ENCODE data around the gene LEF1.

The LEF1 gene

DNA sequence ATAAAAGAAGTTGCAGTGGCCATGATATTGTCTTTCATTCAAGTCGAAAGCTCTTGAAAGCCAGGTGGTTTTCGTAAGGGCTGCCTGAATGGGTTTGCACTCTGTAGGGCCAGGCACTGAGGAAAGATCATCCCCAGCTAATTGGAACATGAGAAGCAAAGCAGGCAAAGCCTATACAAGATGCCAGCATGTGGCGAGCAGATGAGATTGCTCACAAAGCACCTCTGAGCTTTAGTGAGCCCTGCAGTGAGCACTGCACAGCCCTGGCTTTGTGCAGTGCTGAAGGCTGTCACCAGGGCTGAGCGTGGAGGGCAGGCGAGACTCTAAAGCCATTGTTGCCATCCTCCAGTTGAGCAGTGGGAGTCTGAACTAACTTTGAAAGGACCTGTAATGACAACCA lies 125.2 kb downstream of the LEF1 start:
- Histone ChIP-seq H3K9ac (ENCODE audit: low read depth in 1 of 2, low read length in 2 of 2) (no peak overlapping the region), H3K9me3 (ENCODE audit: control insufficient read depth in 1 of 2, low read length in 2 of 2) (no peaks in the 10 kb centered on the region), H3K36me3 (ENCODE audit: control insufficient read depth in 1 of 2, insufficient read depth in 2 of 2, low read length in 2 of 2) (no peaks in the 10 kb centered on the region), H3K4me1 (ENCODE audit: control insufficient read depth in 1 of 2, insufficient read depth in 2 of 2, low read length in 2 of 2) (peaks cover 0 to 7% of the 10 kb centered on the region in 2 donors), H3K4me3 (ENCODE audit: low read depth in 1 of 2, low read length in 2 of 2) (no peak overlapping the region), H3K27me3 (ENCODE audit: control insufficient read depth in 1 of 2, insufficient read depth in 2 of 2, low read length in 2 of 2) (no peaks in the 10 kb centered on the region), H3K27ac (ENCODE audit: low read depth, low read length) (no peak overlapping the region)

DNA sequence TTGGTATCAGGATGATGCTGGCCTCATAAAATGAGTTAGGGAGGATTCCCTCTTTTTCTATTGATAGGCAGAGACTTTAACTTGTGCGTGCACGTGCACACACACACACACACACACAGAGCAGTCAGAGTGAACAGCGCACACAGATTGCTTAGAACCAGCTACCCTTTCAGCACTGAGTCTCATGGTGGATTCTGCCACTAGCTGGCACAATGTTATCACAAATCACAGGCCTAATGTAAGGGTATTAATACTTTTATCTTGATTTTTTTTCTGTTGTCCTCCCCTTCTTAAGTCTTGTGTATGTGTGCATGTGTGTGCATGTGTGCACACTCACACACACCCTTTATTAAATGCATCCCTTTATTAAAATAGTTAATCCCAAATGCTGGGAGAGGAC lies 125.8 kb downstream of the LEF1 start:
- no peaks in the 10 kb centered on the region for H3K9me3 ChIP-seq (ENCODE audit: control insufficient read depth in 1 of 2, low read length in 2 of 2)
- H3K4me1 ChIP-seq (ENCODE audit: control insufficient read depth in 1 of 2, insufficient read depth in 2 of 2, low read length in 2 of 2) = peaks cover 0 to 7% of the 10 kb centered on the region in 2 donors
- H3K27me3 ChIP-seq (ENCODE audit: control insufficient read depth in 1 of 2, insufficient read depth in 2 of 2, low read length in 2 of 2) = no peaks in the 10 kb centered on the region
- H3K9ac ChIP-seq (ENCODE audit: low read depth in 1 of 2, low read length in 2 of 2) = no peak overlapping the region
- no peaks in the 10 kb centered on the region for H3K36me3 ChIP-seq (ENCODE audit: control insufficient read depth in 1 of 2, insufficient read depth in 2 of 2, low read length in 2 of 2)
- no peak overlapping the region for H3K4me3 ChIP-seq (ENCODE audit: low read depth in 1 of 2, low read length in 2 of 2)
- H3K27ac ChIP-seq (ENCODE audit: low read depth, low read length) = no peak overlapping the region

DNA sequence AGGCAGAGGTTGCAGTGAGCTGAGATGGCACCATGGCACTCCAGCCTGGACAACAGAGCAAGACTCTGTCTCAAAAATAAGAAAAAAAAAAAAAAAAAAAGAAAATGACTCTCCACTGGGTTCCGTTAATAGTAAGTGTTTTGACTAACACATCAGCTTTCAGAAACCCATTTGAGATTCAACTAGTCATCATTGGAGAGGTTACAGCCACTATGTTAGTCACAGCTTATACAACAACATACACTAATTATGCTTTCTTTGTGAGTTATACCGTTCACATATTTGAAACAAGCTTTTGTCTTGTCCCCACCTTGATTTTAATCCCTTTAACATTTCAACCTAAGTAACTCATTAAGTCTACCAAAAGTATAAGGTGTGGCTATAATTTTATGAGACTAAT lies 130.8 kb downstream of the LEF1 start:
- no peak overlapping the region for H3K27ac ChIP-seq (ENCODE audit: low read depth, low read length)
- no peaks in the 10 kb centered on the region for H3K4me1 ChIP-seq (ENCODE audit: control insufficient read depth in 1 of 2, insufficient read depth in 2 of 2, low read length in 2 of 2)
- no peaks in the 10 kb centered on the region for H3K9me3 ChIP-seq (ENCODE audit: control insufficient read depth in 1 of 2, low read length in 2 of 2)
- H3K27me3 ChIP-seq (ENCODE audit: control insufficient read depth in 1 of 2, insufficient read depth in 2 of 2, low read length in 2 of 2) = no peaks in the 10 kb centered on the region
- no peak overlapping the region for H3K9ac ChIP-seq (ENCODE audit: low read depth in 1 of 2, low read length in 2 of 2)
- H3K4me3 ChIP-seq (ENCODE audit: low read depth in 1 of 2, low read length in 2 of 2) = no peak overlapping the region
- H3K36me3 ChIP-seq (ENCODE audit: control insufficient read depth in 1 of 2, insufficient read depth in 2 of 2, low read length in 2 of 2) = peaks cover 13 to 22% of the 10 kb centered on the region in 2 donors

DNA sequence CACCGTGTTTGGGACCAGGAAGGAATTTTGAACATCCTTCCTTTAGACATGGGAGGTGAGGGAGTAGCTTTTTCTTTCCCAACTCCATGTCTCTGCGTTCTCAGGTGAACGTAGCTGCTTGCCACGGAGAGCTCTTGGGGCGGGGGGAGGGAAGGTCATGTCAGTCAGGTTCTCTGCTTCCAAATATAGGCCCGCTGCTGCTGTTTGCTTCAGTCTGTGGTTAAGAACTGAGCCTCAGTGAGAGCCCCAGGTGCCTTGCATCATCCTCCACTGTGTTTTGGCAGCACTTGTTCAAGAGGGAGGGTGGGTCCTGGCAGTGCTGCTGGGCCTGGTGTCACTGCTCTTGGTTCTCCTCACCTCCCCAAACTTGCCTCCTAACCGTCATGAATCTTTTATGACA lies 132.5 kb downstream of the LEF1 start:
- Histone ChIP-seq H3K4me1 (ENCODE audit: control insufficient read depth in 1 of 2, insufficient read depth in 2 of 2, low read length in 2 of 2) (no peaks in the 10 kb centered on the region), H3K36me3 (ENCODE audit: control insufficient read depth in 1 of 2, insufficient read depth in 2 of 2, low read length in 2 of 2) (peaks cover 18 to 25% of the 10 kb centered on the region in 2 donors), H3K9ac (ENCODE audit: low read depth in 1 of 2, low read length in 2 of 2) (no peak overlapping the region), H3K9me3 (ENCODE audit: control insufficient read depth in 1 of 2, low read length in 2 of 2) (no peaks in the 10 kb centered on the region), H3K27ac (ENCODE audit: low read depth, low read length) (no peak overlapping the region), H3K4me3 (ENCODE audit: low read depth in 1 of 2, low read length in 2 of 2) (no peak overlapping the region), H3K27me3 (ENCODE audit: control insufficient read depth in 1 of 2, insufficient read depth in 2 of 2, low read length in 2 of 2) (no peaks in the 10 kb centered on the region)

DNA sequence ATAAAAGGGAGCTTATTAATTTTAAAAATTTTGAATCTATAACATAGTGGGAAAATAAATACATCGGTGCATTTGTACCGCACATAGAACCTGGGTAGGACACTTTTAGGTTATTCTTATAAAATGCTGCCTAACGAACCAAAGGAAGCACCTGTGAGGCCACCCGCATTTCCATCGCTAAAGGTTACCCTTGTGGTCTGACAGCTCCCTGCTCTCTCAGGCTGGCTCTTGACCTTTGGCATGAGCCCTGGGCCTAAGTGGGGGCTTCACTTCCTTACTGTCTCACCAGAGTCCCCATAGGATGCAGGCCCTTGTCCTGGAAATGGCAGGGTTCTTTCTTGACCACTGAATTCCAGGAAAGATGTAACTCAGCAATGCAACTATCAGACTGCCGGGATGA lies 133.0 kb downstream of the LEF1 start:
- Histone ChIP-seq H3K4me1 (ENCODE audit: control insufficient read depth in 1 of 2, insufficient read depth in 2 of 2, low read length in 2 of 2) (no peaks in the 10 kb centered on the region), H3K36me3 (ENCODE audit: control insufficient read depth in 1 of 2, insufficient read depth in 2 of 2, low read length in 2 of 2) (peaks cover 19 to 28% of the 10 kb centered on the region in 2 donors), H3K27ac (ENCODE audit: low read depth, low read length) (no peak overlapping the region), H3K9me3 (ENCODE audit: control insufficient read depth in 1 of 2, low read length in 2 of 2) (no peaks in the 10 kb centered on the region), H3K4me3 (ENCODE audit: low read depth in 1 of 2, low read length in 2 of 2) (no peak overlapping the region), H3K27me3 (ENCODE audit: control insufficient read depth in 1 of 2, insufficient read depth in 2 of 2, low read length in 2 of 2) (no peaks in the 10 kb centered on the region), H3K9ac (ENCODE audit: low read depth in 1 of 2, low read length in 2 of 2) (no peak overlapping the region)

DNA sequence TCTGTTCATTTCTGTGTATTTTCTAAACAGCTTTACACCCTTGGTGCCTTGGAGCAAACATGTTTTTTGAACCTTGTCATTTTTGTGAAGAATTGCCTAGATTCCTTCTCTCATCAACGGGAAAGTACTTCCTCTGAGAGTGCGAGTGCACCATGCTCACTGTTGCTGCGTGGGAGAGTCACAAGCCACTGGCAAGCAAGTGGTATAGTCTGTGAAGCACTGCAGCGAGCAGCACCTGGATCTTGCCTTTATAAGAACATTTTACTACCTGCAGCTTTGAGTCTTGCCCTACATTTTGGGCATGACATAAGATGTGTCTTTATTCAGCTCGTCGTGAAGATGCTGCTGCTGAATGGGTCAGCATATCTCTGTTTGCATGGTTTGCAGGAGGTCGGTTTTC lies 134.2 kb downstream of the LEF1 start:
- Histone ChIP-seq H3K36me3 (ENCODE audit: control insufficient read depth in 1 of 2, insufficient read depth in 2 of 2, low read length in 2 of 2) (peaks cover 19 to 35% of the 10 kb centered on the region in 2 donors), H3K27ac (ENCODE audit: low read depth, low read length) (no peak overlapping the region), H3K9me3 (ENCODE audit: control insufficient read depth in 1 of 2, low read length in 2 of 2) (no peaks in the 10 kb centered on the region), H3K4me1 (ENCODE audit: control insufficient read depth in 1 of 2, insufficient read depth in 2 of 2, low read length in 2 of 2) (no peaks in the 10 kb centered on the region), H3K27me3 (ENCODE audit: control insufficient read depth in 1 of 2, insufficient read depth in 2 of 2, low read length in 2 of 2) (no peaks in the 10 kb centered on the region), H3K4me3 (ENCODE audit: low read depth in 1 of 2, low read length in 2 of 2) (no peak overlapping the region), H3K9ac (ENCODE audit: low read depth in 1 of 2, low read length in 2 of 2) (no peak overlapping the region)

DNA sequence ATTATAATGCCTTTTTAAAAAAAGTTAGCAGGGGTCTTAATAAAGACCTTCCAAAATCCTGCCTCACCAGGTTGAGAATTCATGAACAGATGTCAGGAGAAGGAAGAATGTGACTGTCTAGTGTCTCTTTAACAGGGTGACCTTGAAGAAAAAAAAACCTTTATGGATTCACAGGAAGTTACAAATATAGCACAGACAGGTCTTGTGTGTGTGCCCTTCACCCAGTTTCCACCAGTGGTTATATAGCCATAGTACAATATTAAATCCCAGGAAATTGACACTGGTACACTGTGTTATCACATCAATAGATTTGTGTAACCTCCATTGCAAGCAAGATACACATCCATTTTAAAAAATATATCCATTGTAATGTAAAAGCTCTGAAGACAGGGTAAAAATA lies 135.4 kb downstream of the LEF1 start:
- Histone ChIP-seq H3K27ac (ENCODE audit: low read depth, low read length) (no peak overlapping the region), H3K4me3 (ENCODE audit: low read depth in 1 of 2, low read length in 2 of 2) (no peak overlapping the region), H3K4me1 (ENCODE audit: control insufficient read depth in 1 of 2, insufficient read depth in 2 of 2, low read length in 2 of 2) (no peaks in the 10 kb centered on the region), H3K36me3 (ENCODE audit: control insufficient read depth in 1 of 2, insufficient read depth in 2 of 2, low read length in 2 of 2) (peaks cover 19 to 47% of the 10 kb centered on the region in 2 donors), H3K27me3 (ENCODE audit: control insufficient read depth in 1 of 2, insufficient read depth in 2 of 2, low read length in 2 of 2) (no peaks in the 10 kb centered on the region), H3K9me3 (ENCODE audit: control insufficient read depth in 1 of 2, low read length in 2 of 2) (no peaks in the 10 kb centered on the region), H3K9ac (ENCODE audit: low read depth in 1 of 2, low read length in 2 of 2) (no peak overlapping the region)

DNA sequence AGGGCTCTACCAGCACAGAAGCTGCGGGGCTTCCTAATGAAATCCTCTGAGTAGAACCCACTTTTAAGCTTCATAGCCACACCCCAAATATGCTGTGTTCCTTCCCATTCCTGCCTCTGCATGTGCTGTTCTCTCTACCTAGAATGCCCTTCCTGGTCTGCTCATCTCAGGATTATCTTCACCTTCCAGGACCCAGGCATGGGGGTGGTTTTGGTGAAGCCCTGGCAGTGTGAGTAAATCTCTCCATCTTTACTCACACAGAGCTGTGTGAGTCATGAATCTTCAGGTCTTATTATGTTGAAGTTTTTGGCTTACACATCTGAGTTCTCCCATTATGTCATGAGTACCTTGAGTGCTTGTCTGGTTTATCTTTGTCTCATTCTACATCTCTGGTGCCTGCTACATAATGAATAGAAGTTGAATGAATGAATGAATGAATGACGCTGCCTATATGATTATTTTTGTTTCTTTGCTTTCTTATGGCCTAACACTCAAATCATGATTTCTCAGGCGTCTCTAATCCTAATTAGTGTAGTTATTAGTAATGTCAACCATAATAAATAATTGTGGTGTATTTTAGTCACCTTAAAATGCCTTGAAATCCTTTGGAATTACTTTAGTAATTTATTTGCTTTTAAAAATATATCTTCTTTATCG lies 137.2 kb downstream of the LEF1 start:
- Histone ChIP-seq H3K27ac (ENCODE audit: low read depth, low read length) (no peak overlapping the region), H3K4me3 (ENCODE audit: low read depth in 1 of 2, low read length in 2 of 2) (no peak overlapping the region), H3K4me1 (ENCODE audit: control insufficient read depth in 1 of 2, insufficient read depth in 2 of 2, low read length in 2 of 2) (no peaks in the 10 kb centered on the region)

DNA sequence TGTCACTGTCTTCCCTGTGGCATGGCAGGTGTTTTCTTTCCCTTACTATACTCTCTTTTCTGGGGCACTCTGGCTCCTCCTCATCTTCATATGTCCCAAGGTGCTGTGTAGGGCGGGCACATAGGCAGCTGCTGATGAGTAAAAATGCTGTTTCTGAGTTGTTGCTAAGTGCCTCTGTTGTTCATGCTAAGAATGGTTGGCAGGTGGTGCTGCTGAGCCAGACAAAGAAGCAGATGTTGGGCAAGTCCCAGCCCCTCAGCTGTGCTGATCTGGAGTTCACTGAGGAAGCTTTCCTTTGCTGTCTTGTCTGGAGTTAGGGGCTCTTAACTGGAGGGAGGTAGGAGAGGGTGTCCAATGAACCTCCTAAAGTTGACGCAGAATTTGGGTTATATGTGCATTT lies 138.4 kb downstream of the LEF1 start:
- H3K27me3 ChIP-seq (ENCODE audit: control insufficient read depth in 1 of 2, insufficient read depth in 2 of 2, low read length in 2 of 2) = no peaks in the 10 kb centered on the region
- no peaks in the 10 kb centered on the region for H3K4me1 ChIP-seq (ENCODE audit: control insufficient read depth in 1 of 2, insufficient read depth in 2 of 2, low read length in 2 of 2)
- H3K9me3 ChIP-seq (ENCODE audit: control insufficient read depth in 1 of 2, low read length in 2 of 2) = no peaks in the 10 kb centered on the region
- no peak overlapping the region for H3K9ac ChIP-seq (ENCODE audit: low read depth in 1 of 2, low read length in 2 of 2)
- no peak overlapping the region for H3K4me3 ChIP-seq (ENCODE audit: low read depth in 1 of 2, low read length in 2 of 2)
- H3K36me3 ChIP-seq (ENCODE audit: control insufficient read depth in 1 of 2, insufficient read depth in 2 of 2, low read length in 2 of 2) = peaks cover 26 to 66% of the 10 kb centered on the region in 2 donors
- no peak overlapping the region for H3K27ac ChIP-seq (ENCODE audit: low read depth, low read length)

More for the DNA sequence above, 137.2 kb downstream of the LEF1 start:
- Histone ChIP-seq H3K36me3 (ENCODE audit: control insufficient read depth in 1 of 2, insufficient read depth in 2 of 2, low read length in 2 of 2) (peaks cover 26 to 65% of the 10 kb centered on the region in 2 donors), H3K9ac (ENCODE audit: low read depth in 1 of 2, low read length in 2 of 2) (no peak overlapping the region), H3K27me3 (ENCODE audit: control insufficient read depth in 1 of 2, insufficient read depth in 2 of 2, low read length in 2 of 2) (no peaks in the 10 kb centered on the region), H3K9me3 (ENCODE audit: control insufficient read depth in 1 of 2, low read length in 2 of 2) (no peaks in the 10 kb centered on the region)

DNA sequence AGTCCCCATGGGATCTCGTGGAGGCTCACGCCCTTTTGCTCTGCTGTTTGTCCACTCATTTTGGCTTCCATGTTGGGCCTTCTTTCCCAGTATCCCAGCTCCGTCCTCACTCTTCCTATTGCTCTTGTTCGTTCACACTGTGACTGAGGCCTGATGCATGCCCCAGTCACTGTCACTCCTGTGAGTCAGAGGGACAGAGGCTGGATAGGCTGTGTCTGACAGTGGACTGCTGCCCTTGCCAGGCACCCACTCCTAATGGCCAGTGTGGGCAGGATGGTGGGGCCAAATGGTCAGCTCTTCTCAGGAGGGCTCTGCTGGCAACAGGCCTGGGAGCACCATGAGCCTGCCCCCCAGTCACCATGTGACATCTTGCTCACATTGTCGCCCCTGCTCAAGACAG lies 139.0 kb downstream of the LEF1 start:
- H3K4me1 ChIP-seq (ENCODE audit: control insufficient read depth in 1 of 2, insufficient read depth in 2 of 2, low read length in 2 of 2) = no peaks in the 10 kb centered on the region
- no peak overlapping the region for H3K9ac ChIP-seq (ENCODE audit: low read depth in 1 of 2, low read length in 2 of 2)
- no peak overlapping the region for H3K4me3 ChIP-seq (ENCODE audit: low read depth in 1 of 2, low read length in 2 of 2)
- H3K36me3 ChIP-seq (ENCODE audit: control insufficient read depth in 1 of 2, insufficient read depth in 2 of 2, low read length in 2 of 2) = peaks cover 26 to 66% of the 10 kb centered on the region in 2 donors
- H3K27me3 ChIP-seq (ENCODE audit: control insufficient read depth in 1 of 2, insufficient read depth in 2 of 2, low read length in 2 of 2) = no peaks in the 10 kb centered on the region
- no peak overlapping the region for H3K27ac ChIP-seq (ENCODE audit: low read depth, low read length)
- H3K9me3 ChIP-seq (ENCODE audit: control insufficient read depth in 1 of 2, low read length in 2 of 2) = no peaks in the 10 kb centered on the region

All from duodenal mucosa (tissue), 2 donors.